ENCODE data around the gene ACSL4.

ACSL4 gene

DNA sequence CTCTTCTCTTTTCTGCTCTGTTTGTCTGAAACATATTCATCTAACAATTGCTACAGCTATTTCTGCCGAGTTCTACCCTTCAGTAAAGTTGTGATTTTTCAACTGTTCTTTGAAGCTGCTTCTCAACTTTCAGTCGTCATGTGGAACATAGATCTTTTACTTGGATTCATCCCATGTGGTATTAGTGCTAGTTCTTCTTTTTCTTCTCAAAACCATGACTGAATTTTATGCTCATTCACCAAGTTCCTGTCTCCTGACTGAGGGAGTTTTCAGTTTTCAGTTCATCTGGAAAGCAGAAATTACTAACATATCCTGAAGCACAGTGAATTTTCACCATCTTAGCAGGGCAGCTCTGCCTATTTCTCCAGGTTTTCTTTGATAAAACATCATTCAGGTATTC is 12.1 kb downstream of the ACSL4 start:
- Histone ChIP-seq H3K4me3 (ENCODE audit: low read length in 2 of 2) (no peak overlapping the region), H4K8ac (ENCODE audit: low read depth, low read length) (no peak overlapping the region), H4K91ac (ENCODE audit: low read depth, low read length, poor library complexity) (no peak overlapping the region), H2BK5ac (ENCODE audit: low read length) (no peak overlapping the region), H3K14ac (ENCODE audit: low read length) (no peak overlapping the region), H3K18ac (ENCODE audit: low read length) (no peak overlapping the region), H2BK15ac (ENCODE audit: low read length) (no peak overlapping the region), H3K9ac (ENCODE audit: low read depth, low read length, poor library complexity) (no peak overlapping the region), H3K27me3 (ENCODE audit: control insufficient read depth in 3 of 3, insufficient read depth in 3 of 3, low read depth in 1 of 3, low read length in 3 of 3) (no peaks in the 10 kb centered on the region), H2AK5ac (ENCODE audit: low read depth, low read length) (no peak overlapping the region), H3K9me3 (replicated peaks in 1 of 2; ENCODE audit: control insufficient read depth in 2 of 2, insufficient read depth in 1 of 2, low read depth in 1 of 2, low read length in 2 of 2) (no peaks in the 10 kb centered on the region), H3K4me2 (ENCODE audit: insufficient read depth, low read length, poor library complexity, severe bottlenecking) (no peak overlapping the region), H3K36me3 (replicated peaks in 1 of 2; ENCODE audit: control insufficient read depth in 2 of 2, insufficient read depth in 2 of 2, low read length in 2 of 2) (no peaks in the 10 kb centered on the region), H3K4me1 (ENCODE audit: control insufficient read depth in 2 of 2, insufficient read depth in 1 of 2, low read depth in 1 of 2, low read length in 2 of 2) (no peaks in the 10 kb centered on the region), H3K79me1 (ENCODE audit: low read depth, low read length) (peaks cover 3% of the 10 kb centered on the region), H2BK12ac (ENCODE audit: low read length) (no peak overlapping the region), H3K23ac (ENCODE audit: low read depth, low read length, poor library complexity) (no peak overlapping the region), H2BK120ac (ENCODE audit: low read depth, low read length) (no peak overlapping the region), H3K27ac (replicated peaks; ENCODE audit: low read length) (no peak overlapping the region), H2AFZ (ENCODE audit: low read length) (no peak overlapping the region), H3K4ac (ENCODE audit: low read length) (no peak overlapping the region)
- no peak for DNase-seq (ENCODE audit: low spot score)
- WGBS, 2 donors (ENCODE audit: extremely low coverage in 2 of 2, insufficient read length in 2 of 2, insufficient replicate concordance in 1 of 2): no CpG with 5 or more reads among the region's 2 CpGs

DNA sequence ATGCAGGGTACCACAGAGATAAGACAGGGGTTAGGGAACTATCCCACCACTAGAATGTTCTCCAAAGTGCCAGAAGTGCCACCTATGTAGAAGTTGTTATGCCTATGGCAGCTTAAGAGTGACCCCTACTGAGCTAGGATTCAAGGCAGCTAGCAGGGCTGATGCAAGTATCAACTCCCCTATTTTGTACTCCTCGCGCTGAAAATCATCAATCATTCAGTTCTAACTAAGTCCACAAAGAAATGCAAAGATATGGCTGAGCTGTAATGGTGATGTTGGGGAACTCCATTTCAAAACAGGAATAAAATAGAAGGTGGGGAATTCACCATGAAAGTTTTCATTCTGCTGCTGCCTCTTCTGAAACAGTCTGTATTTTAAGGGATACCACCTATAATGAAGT is 13.8 kb downstream of the ACSL4 start:
- no peak overlapping the region for H3K4me2 ChIP-seq (ENCODE audit: insufficient read depth, low read length, poor library complexity, severe bottlenecking)
- H3K4ac ChIP-seq (ENCODE audit: low read length): no peak overlapping the region
- H4K91ac ChIP-seq (ENCODE audit: low read depth, low read length, poor library complexity): no peak overlapping the region
- H2AFZ ChIP-seq (ENCODE audit: low read length): no peak overlapping the region
- H2BK12ac ChIP-seq (ENCODE audit: low read length): no peak overlapping the region
- no peak overlapping the region for H3K14ac ChIP-seq (ENCODE audit: low read length)
- H3K27ac ChIP-seq (replicated peaks; ENCODE audit: low read length): no peak overlapping the region
- H3K9me3 ChIP-seq (replicated peaks in 1 of 2; ENCODE audit: control insufficient read depth in 2 of 2, insufficient read depth in 1 of 2, low read depth in 1 of 2, low read length in 2 of 2): no peaks in the 10 kb centered on the region
- WGBS, 2 donors (ENCODE audit: extremely low coverage in 2 of 2, insufficient read length in 2 of 2, insufficient replicate concordance in 1 of 2): no CpG with 5 or more reads among the region's 2 CpGs
- H3K23ac ChIP-seq (ENCODE audit: low read depth, low read length, poor library complexity): no peak overlapping the region
- peaks cover 3% of the 10 kb centered on the region for H3K79me1 ChIP-seq (ENCODE audit: low read depth, low read length)
- H3K4me1 ChIP-seq (ENCODE audit: control insufficient read depth in 2 of 2, insufficient read depth in 1 of 2, low read depth in 1 of 2, low read length in 2 of 2): no peaks in the 10 kb centered on the region
- H3K36me3 ChIP-seq (replicated peaks in 1 of 2; ENCODE audit: control insufficient read depth in 2 of 2, insufficient read depth in 2 of 2, low read length in 2 of 2): no peaks in the 10 kb centered on the region
- H2BK15ac ChIP-seq (ENCODE audit: low read length): no peak overlapping the region
- DNase-seq (ENCODE audit: low spot score): no peak
- no peaks in the 10 kb centered on the region for H3K27me3 ChIP-seq (ENCODE audit: control insufficient read depth in 3 of 3, insufficient read depth in 3 of 3, low read depth in 1 of 3, low read length in 3 of 3)
- no peak overlapping the region for H2BK5ac ChIP-seq (ENCODE audit: low read length)
- H4K8ac ChIP-seq (ENCODE audit: low read depth, low read length): no peak overlapping the region
- no peak overlapping the region for H2BK120ac ChIP-seq (ENCODE audit: low read depth, low read length)
- no peak overlapping the region for H3K18ac ChIP-seq (ENCODE audit: low read length)
- H2AK5ac ChIP-seq (ENCODE audit: low read depth, low read length): no peak overlapping the region
- no peak overlapping the region for H3K9ac ChIP-seq (ENCODE audit: low read depth, low read length, poor library complexity)
- no peak overlapping the region for H3K4me3 ChIP-seq (ENCODE audit: low read length in 2 of 2)

DNA sequence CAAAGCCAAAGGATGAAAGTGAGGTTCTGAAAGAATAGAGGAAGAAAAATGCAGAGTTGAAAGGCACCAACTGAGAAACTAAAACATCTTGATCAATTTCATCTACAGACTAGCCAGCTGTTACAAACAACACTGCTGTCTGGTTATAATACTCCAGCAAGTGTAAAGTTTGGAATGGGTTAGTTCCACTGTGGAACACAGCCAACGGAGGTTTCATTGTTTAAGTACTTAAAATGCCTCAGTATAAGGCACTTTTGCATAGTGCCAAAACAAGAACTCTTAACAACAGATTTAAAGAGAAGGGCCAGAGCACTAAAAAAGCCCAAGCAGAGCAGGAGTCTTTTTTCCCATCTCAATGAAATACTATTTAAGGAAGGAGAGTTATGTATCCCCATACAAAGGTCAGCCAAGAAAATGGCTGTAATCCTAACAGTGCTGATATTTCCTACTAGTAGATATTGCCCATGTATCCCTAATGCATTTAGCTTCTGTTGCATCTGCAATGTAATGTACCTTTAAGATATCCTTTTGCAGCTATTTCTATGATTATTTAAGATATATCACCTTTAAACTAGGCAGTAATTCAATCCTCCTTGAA is 16.5 kb downstream of the ACSL4 start:
- no peak overlapping the region for H3K27ac ChIP-seq (replicated peaks; ENCODE audit: low read length)
- H2BK15ac ChIP-seq (ENCODE audit: low read length): no peak overlapping the region
- no peak overlapping the region for H2BK5ac ChIP-seq (ENCODE audit: low read length)
- H3K18ac ChIP-seq (ENCODE audit: low read length): no peak overlapping the region
- H3K27me3 ChIP-seq (ENCODE audit: control insufficient read depth in 3 of 3, insufficient read depth in 3 of 3, low read depth in 1 of 3, low read length in 3 of 3): no peaks in the 10 kb centered on the region
- no peak overlapping the region for H2AFZ ChIP-seq (ENCODE audit: low read length)
- H2BK120ac ChIP-seq (ENCODE audit: low read depth, low read length): no peak overlapping the region
- H3K36me3 ChIP-seq (replicated peaks in 1 of 2; ENCODE audit: control insufficient read depth in 2 of 2, insufficient read depth in 2 of 2, low read length in 2 of 2): no peaks in the 10 kb centered on the region
- H3K14ac ChIP-seq (ENCODE audit: low read length): no peak overlapping the region
- H4K8ac ChIP-seq (ENCODE audit: low read depth, low read length): no peak overlapping the region
- peaks cover 3% of the 10 kb centered on the region for H3K79me1 ChIP-seq (ENCODE audit: low read depth, low read length)
- WGBS, 2 donors (ENCODE audit: extremely low coverage in 2 of 2, insufficient read length in 2 of 2, insufficient replicate concordance in 1 of 2): no CpG with 5 or more reads among the region's 1 CpG
- H3K9ac ChIP-seq (ENCODE audit: low read depth, low read length, poor library complexity): no peak overlapping the region
- H3K4me1 ChIP-seq (ENCODE audit: control insufficient read depth in 2 of 2, insufficient read depth in 1 of 2, low read depth in 1 of 2, low read length in 2 of 2): no peaks in the 10 kb centered on the region
- no peak overlapping the region for H3K23ac ChIP-seq (ENCODE audit: low read depth, low read length, poor library complexity)
- H3K9me3 ChIP-seq (replicated peaks in 1 of 2; ENCODE audit: control insufficient read depth in 2 of 2, insufficient read depth in 1 of 2, low read depth in 1 of 2, low read length in 2 of 2): no peaks in the 10 kb centered on the region
- H3K4me2 ChIP-seq (ENCODE audit: insufficient read depth, low read length, poor library complexity, severe bottlenecking): no peak overlapping the region
- no peak overlapping the region for H3K4me3 ChIP-seq (ENCODE audit: low read length in 2 of 2)
- H2BK12ac ChIP-seq (ENCODE audit: low read length): no peak overlapping the region
- H4K91ac ChIP-seq (ENCODE audit: low read depth, low read length, poor library complexity): no peak overlapping the region
- DNase-seq (ENCODE audit: low spot score): no peak
- H2AK5ac ChIP-seq (ENCODE audit: low read depth, low read length): no peak overlapping the region
- no peak overlapping the region for H3K4ac ChIP-seq (ENCODE audit: low read length)

DNA sequence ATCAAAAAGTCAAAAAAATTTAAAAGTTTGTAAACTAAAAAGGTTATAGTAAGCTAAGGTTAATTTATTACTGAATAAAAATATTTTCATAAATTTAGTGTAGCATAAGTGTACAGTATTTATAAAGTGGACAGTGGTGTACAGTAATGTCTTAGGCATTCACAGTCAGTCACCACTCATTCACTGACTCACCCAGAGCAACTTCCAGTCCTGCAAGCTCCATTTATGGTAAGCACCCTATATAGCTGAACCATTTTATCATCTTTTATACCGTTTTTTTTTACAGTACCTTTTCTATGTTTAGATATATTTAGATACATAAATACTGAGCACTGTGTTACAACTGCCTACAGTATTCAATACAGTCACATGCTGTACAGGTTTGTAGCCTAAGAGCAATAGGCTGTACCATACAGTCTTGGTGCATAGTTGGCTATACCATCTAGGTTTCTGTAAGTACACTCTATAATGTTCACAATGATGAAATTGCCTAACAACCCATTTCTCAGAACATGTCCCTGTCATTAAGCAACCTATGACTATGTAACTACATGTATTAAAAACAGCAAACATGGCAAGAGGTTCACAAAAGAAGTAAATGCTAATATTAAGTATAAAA is 18.6 kb downstream of the ACSL4 start:
- Histone ChIP-seq H3K23ac (ENCODE audit: low read depth, low read length, poor library complexity) (no peak overlapping the region), H3K79me1 (ENCODE audit: low read depth, low read length) (peaks cover 3% of the 10 kb centered on the region), H3K27me3 (ENCODE audit: control insufficient read depth in 3 of 3, insufficient read depth in 3 of 3, low read depth in 1 of 3, low read length in 3 of 3) (no peaks in the 10 kb centered on the region), H3K14ac (ENCODE audit: low read length) (no peak overlapping the region), H3K18ac (ENCODE audit: low read length) (no peak overlapping the region), H3K36me3 (replicated peaks in 1 of 2; ENCODE audit: control insufficient read depth in 2 of 2, insufficient read depth in 2 of 2, low read length in 2 of 2) (no peaks in the 10 kb centered on the region), H2BK120ac (ENCODE audit: low read depth, low read length) (no peak overlapping the region), H3K9me3 (replicated peaks in 1 of 2; ENCODE audit: control insufficient read depth in 2 of 2, insufficient read depth in 1 of 2, low read depth in 1 of 2, low read length in 2 of 2) (no peaks in the 10 kb centered on the region), H3K4me2 (ENCODE audit: insufficient read depth, low read length, poor library complexity, severe bottlenecking) (no peak overlapping the region), H3K4ac (ENCODE audit: low read length) (no peak overlapping the region), H2BK15ac (ENCODE audit: low read length) (no peak overlapping the region), H3K4me3 (ENCODE audit: low read length in 2 of 2) (no peak overlapping the region), H4K91ac (ENCODE audit: low read depth, low read length, poor library complexity) (no peak overlapping the region), H3K27ac (replicated peaks; ENCODE audit: low read length) (no peak overlapping the region), H2BK12ac (ENCODE audit: low read length) (no peak overlapping the region), H2AFZ (ENCODE audit: low read length) (no peak overlapping the region), H3K9ac (ENCODE audit: low read depth, low read length, poor library complexity) (no peak overlapping the region), H2AK5ac (ENCODE audit: low read depth, low read length) (no peak overlapping the region), H4K8ac (ENCODE audit: low read depth, low read length) (no peak overlapping the region), H3K4me1 (ENCODE audit: control insufficient read depth in 2 of 2, insufficient read depth in 1 of 2, low read depth in 1 of 2, low read length in 2 of 2) (no peaks in the 10 kb centered on the region), H2BK5ac (ENCODE audit: low read length) (no peak overlapping the region)
- no CpG with 5 or more reads among the region's 1 CpG for WGBS, 2 donors (ENCODE audit: extremely low coverage in 2 of 2, insufficient read length in 2 of 2, insufficient replicate concordance in 1 of 2)
- no peak for DNase-seq (ENCODE audit: low spot score)
